IMR-90 (cell line): ENCODE measurements around the gene SFPQ. TPM values are rescaled to one million over a fixed set of nuclear protein-coding genes. Genes with fewer than 3 reads are reported as not detected.

Experiments
- ATAC-seq: fragments of 200-7000 bp; cut with Tn5 transposase; 2 replicates; pipeline ENCODE4 v1.9.1; 2020; ENCODE audit warnings: low read depth, mild to moderate bottlenecking, moderate library complexity
- BruUV-seq: library from RNA; stranded (reverse); fragments of 400-500 nt; replicated peaks from 2 replicates; lab custom pipeline; 2021; lab: Mats Ljungman, UMichigan
- CTCF ChIA-PET: fragments of 300-600 bp; formaldehyde crosslinking; extraction: SDS; loops from one replicate; lab custom pipeline; 2021; ENCODE audit warnings: antibody characterized with exemption; lab: Yijun Ruan, JAX
- POLR2A ChIA-PET: fragments of 300-600 bp; sonication (Branson Sonifier 250); formaldehyde crosslinking; loops from one replicate; lab custom pipeline; 2022; ENCODE audit warnings: antibody characterized with exemption; ENCODE audit not compliant: unreplicated experiment; lab: Charles Lee
- DNase-seq: peaks from one replicate; pipeline ENCODE4 v3.0.0; 2013
- H2AFZ ChIP-seq: replicated peaks from 2 replicates; pipeline ENCODE3; 2013; ENCODE audit warnings: low read length, mild to moderate bottlenecking; ENCODE audit not compliant: poor library complexity
- H2AK5ac ChIP-seq: 2 replicates; pipeline ENCODE4 v1.6.1; 2013; ENCODE audit warnings: low read depth, low read length, inconsistent platforms
- H2AK9ac ChIP-seq: replicated peaks from 2 replicates; pipeline ENCODE3; 2013; ENCODE audit warnings: mild to moderate bottlenecking, low read depth, low read length, moderate library complexity; ENCODE audit not compliant: poor library complexity
- H2BK120ac ChIP-seq: 2 replicates; pipeline ENCODE4 v1.6.1; 2013; ENCODE audit warnings: low read depth, low read length, inconsistent platforms
- H2BK15ac ChIP-seq: 3 replicates; pipeline ENCODE4 v1.6.1; 2013; ENCODE audit warnings: low read depth, low read length, inconsistent platforms
- H2BK20ac ChIP-seq: 2 replicates; pipeline ENCODE4 v1.6.1; 2013; ENCODE audit warnings: low read depth, mild to moderate bottlenecking, inconsistent platforms, low read length, moderate library complexity
- H2BK5ac ChIP-seq: 2 replicates; pipeline ENCODE4 v1.6.1; 2013; ENCODE audit warnings: mild to moderate bottlenecking, low read depth, low read length, inconsistent platforms; ENCODE audit not compliant: poor library complexity, severe bottlenecking
- H3K14ac ChIP-seq: replicated peaks from 2 replicates; pipeline ENCODE4 v1.6.1; 2013; ENCODE audit warnings: low read depth, low read length, inconsistent platforms
- H3K18ac ChIP-seq: 2 replicates; pipeline ENCODE4 v1.6.1; 2013; ENCODE audit warnings: low read depth, low read length, control low read depth
- H3K23ac ChIP-seq: 2 replicates; pipeline ENCODE4 v1.6.1; 2013; ENCODE audit warnings: low read depth, low read length, inconsistent platforms
- H3K27ac ChIP-seq: 2 replicates; pipeline ENCODE4 v1.5.1; 2013; ENCODE audit warnings: mild to moderate bottlenecking, control low read depth, low read length; ENCODE audit not compliant: insufficient read depth
- H3K27me3 ChIP-seq: 2 replicates; pipeline ENCODE4 v1.6.1; 2013; ENCODE audit warnings: low read length; ENCODE audit not compliant: control insufficient read depth, insufficient read depth
- H3K36me3 ChIP-seq: 2 replicates; pipeline ENCODE4 v1.6.1; 2013; ENCODE audit warnings: low read length, mixed read lengths; ENCODE audit not compliant: control insufficient read depth, insufficient read depth
- H3K4ac ChIP-seq: 2 replicates; pipeline ENCODE4 v1.6.1; 2013; ENCODE audit warnings: low read depth, low read length, inconsistent platforms
- H3K4me1 ChIP-seq: 2 replicates; pipeline ENCODE4 v1.6.1; 2013; ENCODE audit warnings: low read length, mixed read lengths; ENCODE audit not compliant: control insufficient read depth, insufficient read depth
- H3K4me2 ChIP-seq: 2 replicates; pipeline ENCODE4 v1.6.1; 2013; ENCODE audit warnings: low read depth, mild to moderate bottlenecking, control low read depth, low read length, moderate library complexity
- H3K4me3 ChIP-seq: 2 replicates; pipeline ENCODE4 v1.5.1; 2013; ENCODE audit warnings: low read depth, mild to moderate bottlenecking, control low read depth, low read length, moderate library complexity; ENCODE audit not compliant: insufficient read depth
- H3K56ac ChIP-seq: 2 replicates; pipeline ENCODE4 v1.6.1; 2013; ENCODE audit warnings: low read length, inconsistent platforms; ENCODE audit not compliant: insufficient read depth; ENCODE audit errors: extremely low read depth
- H3K79me1 ChIP-seq, 2 experiments: 2 replicates each; pipeline ENCODE4 v1.6.1; 2013; ENCODE audit warnings: low read length in 2 of 2, inconsistent platforms in 1 of 2, low read depth in 1 of 2
- H3K9ac ChIP-seq: 2 replicates; pipeline ENCODE4 v1.6.1; 2013; ENCODE audit warnings: low read depth, low read length, control low read depth
- H3K9me1 ChIP-seq: 2 replicates; pipeline ENCODE4 v1.6.1; 2013; ENCODE audit warnings: low read length, inconsistent platforms; ENCODE audit not compliant: insufficient read depth
- H3K9me3 ChIP-seq: 2 replicates; pipeline ENCODE4 v1.6.1; 2013; ENCODE audit warnings: low read length; ENCODE audit not compliant: control insufficient read depth, insufficient read depth
- H4K20me1 ChIP-seq: 2 replicates; pipeline ENCODE4 v1.6.1; 2013; ENCODE audit warnings: low read length, inconsistent platforms; ENCODE audit not compliant: insufficient read depth
- H4K5ac ChIP-seq: 2 replicates; pipeline ENCODE4 v1.6.1; 2013; ENCODE audit warnings: mild to moderate bottlenecking, low read depth, low read length, control low read depth
- H4K8ac ChIP-seq, 2 experiments: 2 replicates each; pipeline ENCODE4 v1.6.1; 2013; ENCODE audit warnings: low read depth in 2 of 2, low read length in 2 of 2, control low read depth in 1 of 2, inconsistent platforms in 1 of 2
- H4K91ac ChIP-seq: 2 replicates; pipeline ENCODE4 v1.6.1; 2013; ENCODE audit warnings: low read depth, low read length, inconsistent platforms; ENCODE audit not compliant: insufficient read depth
- BHLHE40 ChIP-seq: fragments of 150-350 bp; IDR thresholded peaks from 2 replicates; pipeline ENCODE4 v1.6.1; 2016; ENCODE audit warnings: mild to moderate bottlenecking, low read depth, low read length
- CEBPB ChIP-seq: IDR thresholded peaks from 2 replicates; pipeline ENCODE4 v1.6.1; 2012; ENCODE audit warnings: low read depth, low read length, improper control_type of control experiment
- FOS ChIP-seq: fragments of 150-350 bp; IDR thresholded peaks from 2 replicates; pipeline ENCODE4 v1.6.1; 2016; ENCODE audit warnings: low read depth, low read length
- RAD21 ChIP-seq: IDR thresholded peaks from 2 replicates; pipeline ENCODE4 v1.6.1; 2012; ENCODE audit warnings: low read length, improper control_type of control experiment
- RFX5 ChIP-seq: IDR thresholded peaks from 2 replicates; pipeline ENCODE4 v1.8.0; 2012; ENCODE audit warnings: low read depth, mild to moderate bottlenecking, low read length, moderate library complexity
- SMC3 ChIP-seq: fragments of 150-350 bp; IDR thresholded peaks from 2 replicates; pipeline ENCODE4 v1.6.1; 2016; ENCODE audit warnings: low read depth, mild to moderate bottlenecking, antibody characterized with exemption, low read length, moderate library complexity
- WGBS, 2 experiments: methylation state at CpG; one replicate each; pipeline versions ENCODE4 v1.1.5 to v1.1.7; 2013; ENCODE audit warnings: missing lambda C conversion rate in 2 of 2; ENCODE audit not compliant: insufficient read length in 1 of 2; ENCODE audit errors: extremely low coverage in 2 of 2; 5-methylcytosine and 5-hydroxymethylcytosine counted together
- dilution Hi-C: fragments of 300-500 bp; cut with HindIII; formaldehyde crosslinking; loops from one replicate; pipeline ENCODE4 v1.14.3; 2018; ENCODE audit warnings: low sequenced_read_pairs; ENCODE audit not compliant: unreplicated experiment
- in situ Hi-C: fragments of 300-500 bp; cut with MboI; formaldehyde crosslinking; loops from 3 replicates; pipeline ENCODE4 v1.14.3; 2019; ENCODE audit warnings: low sequenced_read_pairs, inconsistent platforms, mixed read lengths
- intact Hi-C: fragments of 100-400 bp; cut with micrococcal nuclease; formaldehyde crosslinking; loops from 2 replicates; pipeline ENCODE4 v1.10.0; 2022
- polyA plus RNA-seq, 3 experiments: library from polyadenylated mRNA; depleted of rRNA; stranded (reverse); fragments of >200 nt; gene quantifications; 2 replicates each; pipeline ENCODE4 v1.2.3, GENCODE V29; 2012; ENCODE audit warnings: low replicate concordance in 1 of 3
- total RNA-seq: library from RNA; depleted of rRNA; stranded (reverse); fragments of >200 nt; gene quantifications from 2 replicates; pipeline ENCODE4 v1.2.3, GENCODE V29; 2012

SFPQ gene
- total and polyA plus RNA-seq, 2 of the 4 experiments (the other 2 are of a cell fraction) = 53.9 to 121 TPM

- H3K4ac ChIP-seq = no peak overlapping the region
- H3K9ac ChIP-seq = no peak overlapping the region
- dilution Hi-C loops (no loop called here), intact Hi-C loops (no loop called here), in situ Hi-C loops (no loop called here)
- no peak overlapping the region for H2BK120ac ChIP-seq
- no peaks in the 10 kb centered on the region for H3K79me1 ChIP-seq
- no CpG with 5 or more reads among the region's 1 CpG for WGBS, 2 experiments
- POLR2A ChIA-PET = no interaction called here
- no peak overlapping the region for H2BK15ac ChIP-seq
- H3K4me3 ChIP-seq = no peak overlapping the region
- no peak overlapping the region for H3K56ac ChIP-seq
- H4K8ac ChIP-seq = no peak overlapping the region
- H4K91ac ChIP-seq = no peak overlapping the region
- H3K27ac ChIP-seq = no peak overlapping the region
- H2BK20ac ChIP-seq = no peak overlapping the region
- TF ChIP-seq RAD21 (no peak), FOS (no peak), CEBPB (peak; percentile 62), SMC3 (no peak), RFX5 (no peak), BHLHE40 (no peak)
- H3K23ac ChIP-seq = no peak overlapping the region
- no peak overlapping the region for H2AK9ac ChIP-seq
- no peak overlapping the region for H3K4me2 ChIP-seq
- no peaks in the 10 kb centered on the region for H3K4me1 ChIP-seq
- no peaks in the 10 kb centered on the region for H3K9me1 ChIP-seq
- H2AK5ac ChIP-seq = no peak overlapping the region
- DNase-seq = no peak
- no peak overlapping the region for H4K5ac ChIP-seq
- ATAC-seq = no peak
- no peak overlapping the region for H2BK5ac ChIP-seq
- no peaks in the 10 kb centered on the region; the same call in 1 of the 2 replicates for H3K27me3 ChIP-seq
- no peak overlapping the region for H3K18ac ChIP-seq
- H4K20me1 ChIP-seq = no peaks in the 10 kb centered on the region
- no peak overlapping the region for H3K14ac ChIP-seq
- no peak overlapping the region for H2AFZ ChIP-seq
- no TSS peak for BruUV-seq
- CTCF ChIA-PET = interaction anchor here (0.8 kb wide), 1 partner anchor 30 kb away, joined by 3 read pairs; no protein-coding TSS in a partner anchor
- H3K36me3 ChIP-seq = no peaks in the 10 kb centered on the region
- 0 out of 2 replicates have a peak, but pooled peaks cover 2% of the 10 kb centered on the region for H3K9me3 ChIP-seq
Measured at GRCh38 chr1:35231287-35231686, 38.3 kb upstream of the SFPQ start.
